EH (cell line): Measurements from ENCODE around the gene PMPCA.
A peak's percentile ranks its signal among the peaks of the same experiment; 100 is the strongest.

Experiments used
- DNase-seq: peaks from one replicate; pipeline ENCODE4 v3.0.0-alpha.2; 2015; ENCODE audit warnings: low read depth

PMPCA gene

DNA sequence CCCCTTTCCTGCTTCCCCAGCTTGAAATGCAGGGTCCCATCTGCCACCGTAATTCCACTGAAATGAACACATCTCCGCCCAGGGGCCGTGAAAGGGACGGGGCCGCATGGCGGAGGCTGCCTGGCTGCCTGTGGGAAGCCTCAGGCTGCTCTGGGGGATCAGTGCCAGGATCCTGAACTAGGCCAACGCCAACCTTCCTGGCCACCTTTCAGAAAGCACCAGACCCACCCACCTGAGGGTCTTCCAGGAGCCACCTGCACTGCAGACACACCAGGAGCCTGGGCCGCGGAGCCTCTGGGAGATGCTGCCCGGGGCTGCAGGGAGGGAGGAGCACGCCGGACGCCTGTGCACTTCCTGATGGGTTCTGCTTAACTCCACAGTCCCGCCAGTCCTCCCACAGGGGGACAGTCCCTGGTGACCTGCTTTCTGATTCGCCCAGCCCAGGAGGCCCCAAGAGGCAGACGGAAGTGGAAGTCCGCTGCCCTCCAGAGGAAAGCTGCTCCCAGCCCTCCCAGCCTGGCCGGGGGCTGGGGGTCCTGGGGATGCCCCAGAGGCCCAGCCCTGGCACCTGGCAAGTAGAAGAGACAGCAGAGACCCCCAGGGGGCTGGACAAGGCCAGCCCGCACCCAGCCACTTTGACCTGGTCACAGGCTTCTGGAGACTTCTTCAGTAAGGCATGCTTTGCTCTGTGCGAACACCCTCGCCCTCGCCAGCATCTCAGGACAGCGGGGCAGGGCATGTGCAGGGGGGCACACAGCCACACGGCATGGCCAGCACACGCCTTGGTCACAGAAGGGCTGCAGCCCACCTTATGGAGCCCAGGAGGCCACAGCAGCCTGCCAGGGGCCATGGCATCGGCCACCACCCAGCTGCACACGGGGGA, 36.9 kb upstream of the PMPCA start, which contains the start of gene CARD9:
Gene CARD9 (minus strand): TSS at position 370 of the 883 bp plus-strand sequence. CDS start 1,591 bp downstream, outside the sequence.
- DNase-seq, result peak; percentile 60

- no peak for DNase-seq
These were observed 36.3 kb upstream of the PMPCA start for GRCh38 chr9:136374183-136374575.

- DNase-seq, result no peak
These were observed 35.4 kb upstream of the PMPCA start for GRCh38 chr9:136375096-136375495.

DNA sequence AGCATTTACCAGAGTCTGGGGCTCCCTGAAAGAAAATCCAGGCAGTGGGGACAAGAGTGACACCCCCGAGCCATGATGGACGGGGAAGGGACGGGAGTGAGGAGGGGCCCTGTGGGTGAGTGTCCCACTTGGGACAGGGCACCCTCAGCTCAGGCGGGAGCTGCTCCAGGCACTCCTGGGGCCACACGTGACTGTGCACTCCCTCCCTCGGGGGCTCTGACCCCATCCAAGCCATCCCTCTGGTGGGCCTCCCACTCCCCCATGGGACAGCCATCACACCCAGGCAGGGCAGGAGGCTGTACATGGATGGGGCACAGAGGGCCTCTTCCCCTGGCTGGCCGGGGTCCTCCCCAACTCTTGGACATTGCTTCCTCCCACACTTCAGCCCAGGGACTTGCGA, 34.0 kb upstream of the PMPCA start:
- DNase-seq, result no peak

DNA sequence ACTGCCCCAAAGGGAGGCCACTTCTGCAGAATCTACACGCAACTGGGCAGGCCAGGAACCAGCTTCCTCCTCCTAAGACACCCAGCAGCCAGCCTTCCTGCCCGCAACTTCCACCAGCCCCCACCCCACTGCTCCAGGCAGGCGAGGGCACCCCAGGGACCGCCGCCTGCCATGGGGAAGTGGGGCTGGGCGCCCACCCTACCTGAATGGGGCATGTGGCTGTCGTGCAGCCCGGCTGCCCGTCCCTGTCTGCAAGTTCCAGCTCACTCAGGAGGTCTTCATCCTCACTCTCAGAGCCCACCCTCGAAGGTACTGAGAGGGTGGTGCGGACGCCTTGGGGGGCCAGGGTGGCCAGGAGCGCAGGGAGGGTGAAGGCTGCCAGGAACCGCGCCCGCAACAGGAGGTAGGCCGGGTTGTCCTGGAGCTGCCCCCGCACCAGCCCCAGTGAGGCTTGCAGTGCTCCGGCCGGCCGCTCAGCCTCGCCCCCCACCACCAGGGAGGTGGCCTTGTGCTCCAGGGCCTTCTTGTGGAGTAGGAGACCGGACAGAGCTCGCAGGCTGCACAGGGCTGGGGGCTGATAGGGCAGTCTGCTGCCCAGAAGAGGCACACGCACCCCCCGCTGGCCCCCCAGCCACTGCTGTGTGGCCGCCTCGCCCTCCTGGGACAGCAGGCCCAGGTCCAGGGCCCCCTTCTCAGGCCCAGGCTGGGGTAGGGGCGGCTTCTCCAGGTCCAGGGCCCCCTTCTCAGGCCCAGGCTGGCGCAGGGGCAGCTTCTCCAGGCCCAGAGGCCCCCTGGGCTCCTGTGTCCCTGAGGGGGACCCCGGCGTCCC, 32.9 kb upstream of the PMPCA start:
- no peak for DNase-seq

DNA sequence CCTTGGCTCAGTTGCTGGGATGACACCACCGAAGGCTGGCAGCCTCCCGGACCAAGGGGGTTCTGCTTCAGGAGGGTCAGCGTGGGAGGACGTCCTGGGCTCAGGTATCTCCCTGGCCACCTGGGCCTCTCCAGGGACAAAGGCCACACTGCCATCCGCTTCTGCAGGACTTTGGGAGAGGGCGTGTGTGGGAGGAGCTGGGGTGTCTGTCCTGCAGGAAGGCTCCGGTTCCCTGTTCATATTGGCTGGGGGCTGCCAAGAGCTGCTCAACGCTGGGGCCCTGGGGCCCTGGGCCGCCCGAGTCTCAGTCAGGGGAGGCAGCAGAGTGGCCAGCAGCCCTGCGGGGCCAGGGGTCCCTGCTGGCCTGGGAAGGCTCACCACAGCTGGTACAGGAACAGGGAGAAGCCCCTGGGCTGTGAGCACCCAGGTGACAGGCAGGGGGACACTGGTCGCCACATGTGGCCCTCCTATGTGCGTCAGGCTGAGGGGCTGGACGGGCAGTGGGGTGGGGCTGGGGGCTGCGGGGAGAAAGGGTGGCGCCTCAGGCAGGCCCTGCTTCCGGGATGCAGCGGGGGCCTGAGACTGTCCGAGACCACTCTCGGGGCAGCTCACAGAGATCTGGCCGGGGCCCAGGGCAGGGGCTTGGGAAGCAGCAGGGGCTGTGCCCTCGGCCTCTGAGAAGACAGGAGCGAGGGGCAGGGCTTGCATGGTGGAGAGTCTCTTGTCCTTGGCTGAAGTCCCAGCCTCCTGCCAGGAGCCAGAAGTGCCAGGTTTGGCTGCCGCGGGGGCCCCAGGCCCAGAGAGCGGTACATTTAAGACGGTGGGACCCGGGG, 32.1 kb upstream of the PMPCA start:
- DNase-seq, result no peak

GRCh38 chr9:136379003-136379287, 31.5 kb upstream of the PMPCA start:
- no peak for DNase-seq

DNA sequence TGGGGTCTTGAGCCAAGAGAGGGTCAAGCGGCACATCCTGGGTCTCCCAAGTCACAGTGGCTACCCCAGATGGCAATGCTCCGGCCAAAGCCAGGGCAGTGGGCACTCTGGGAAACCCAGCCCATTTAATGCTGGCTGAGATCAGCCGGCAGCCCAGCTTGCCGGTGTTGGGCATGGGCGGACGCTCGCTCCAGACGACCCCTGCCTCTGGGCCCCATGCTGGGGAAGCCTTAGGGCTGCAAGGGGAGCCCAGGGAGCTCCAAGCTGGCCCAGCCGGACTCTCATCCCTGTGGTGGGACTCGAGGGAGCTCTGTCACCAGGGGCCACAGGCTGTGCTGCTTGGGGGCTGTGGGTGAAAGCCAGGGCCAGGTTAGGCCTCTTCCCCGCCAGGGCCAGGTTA, 31.1 kb upstream of the PMPCA start:
- DNase-seq, result no peak

DNA sequence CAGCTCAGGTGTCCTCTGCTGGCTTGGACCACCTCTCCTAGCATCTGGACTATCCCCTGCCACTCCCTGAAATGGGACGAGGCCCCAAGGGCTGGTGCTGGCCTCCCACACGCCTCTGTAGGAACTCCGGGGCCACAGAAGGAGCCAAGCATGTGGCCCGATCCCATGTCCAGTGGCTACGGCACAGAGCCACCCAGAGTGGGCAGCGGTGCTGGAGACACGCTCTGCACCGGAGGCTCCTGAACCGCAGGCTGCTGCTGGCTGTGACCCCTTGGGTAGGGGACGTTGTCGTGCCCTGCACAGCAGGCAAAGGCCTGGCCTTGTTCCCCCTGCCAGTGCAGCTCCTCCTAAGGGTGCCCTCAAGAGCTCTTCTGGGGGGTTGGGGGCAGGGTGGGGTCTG, 30.6 kb upstream of the PMPCA start:
- DNase-seq, result no peak

DNA sequence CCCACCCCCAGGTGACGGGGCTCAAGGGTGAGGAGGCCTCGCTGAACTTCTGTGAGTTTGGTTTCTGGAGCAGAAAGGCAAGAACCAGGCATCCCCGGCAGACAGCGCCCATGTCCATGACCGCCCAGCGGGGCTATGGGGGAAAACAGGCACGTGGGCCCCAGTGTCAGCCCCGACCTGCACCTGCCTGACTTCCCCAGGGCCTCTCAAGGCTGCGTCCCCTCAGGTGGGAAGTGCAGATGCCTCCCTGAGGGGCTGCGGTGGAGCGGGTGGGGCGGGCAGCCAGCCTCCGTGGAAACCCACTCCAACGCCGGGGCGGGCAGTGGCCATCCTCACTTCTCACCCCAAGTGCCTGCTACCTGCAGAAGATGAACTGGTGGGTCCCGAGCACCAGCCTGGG, 30.1 kb upstream of the PMPCA start:
- DNase-seq, result no peak

DNA sequence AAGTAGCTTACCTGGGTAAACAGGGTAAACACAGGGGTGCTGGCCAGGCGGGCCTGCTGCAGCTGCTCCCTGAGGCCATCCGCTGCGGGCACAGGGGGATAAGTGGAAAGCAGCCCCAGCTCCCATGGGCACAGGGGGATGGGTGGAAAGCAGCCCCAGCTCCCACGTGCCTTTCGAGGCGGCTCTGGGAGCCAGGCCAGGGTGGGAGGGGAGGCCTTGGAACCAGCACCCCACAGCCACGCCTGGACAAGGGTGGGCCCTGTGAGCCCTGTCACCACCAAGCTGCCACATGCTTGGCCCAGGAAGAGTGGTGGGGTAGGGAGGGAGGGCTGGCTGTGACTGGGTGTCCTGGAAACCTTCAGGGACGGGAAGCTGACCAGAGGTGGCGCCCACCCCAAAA, 29.1 kb upstream of the PMPCA start:
- no peak for DNase-seq

GRCh38 chr9:136381966-136382513, 28.4 kb upstream of the PMPCA start:
- DNase-seq, result no peak

GRCh38 chr9:136383436-136383835, 27.0 kb upstream of the PMPCA start:
- DNase-seq, result no peak

GRCh38 chr9:136385015-136385414, 25.4 kb upstream of the PMPCA start:
- no peak for DNase-seq

- DNase-seq, result no peak
These were observed 24.4 kb upstream of the PMPCA start for GRCh38 chr9:136386018-136386417.

DNA sequence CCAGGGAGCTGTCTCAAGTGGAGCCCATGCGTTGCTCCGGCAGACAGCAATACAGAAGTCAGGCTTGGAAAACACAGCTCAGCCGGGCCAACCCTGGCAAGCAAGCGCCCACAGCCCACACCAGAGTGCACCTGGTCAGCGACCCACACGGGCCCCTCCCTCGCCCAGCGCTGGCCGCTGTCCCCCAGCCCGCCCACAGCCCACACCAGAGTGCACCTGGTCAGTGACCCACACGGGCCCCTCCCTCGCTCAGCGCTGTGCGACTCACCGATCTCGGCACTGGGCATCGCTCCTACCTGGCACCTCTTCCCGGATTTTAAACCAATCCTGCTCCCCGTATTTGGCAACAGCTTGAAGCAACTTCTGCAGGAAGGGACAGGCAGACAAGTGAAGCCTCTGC, 23.2 kb upstream of the PMPCA start:
- no peak for DNase-seq

- DNase-seq, result no peak
These were observed 21.1 kb upstream of the PMPCA start for GRCh38 chr9:136389396-136389795.

- DNase-seq, result no peak
These were observed 18.5 kb upstream of the PMPCA start for GRCh38 chr9:136391737-136392537.

GRCh38 chr9:136392538-136393449, 17.7 kb upstream of the PMPCA start:
- DNase-seq, result no peak

DNA sequence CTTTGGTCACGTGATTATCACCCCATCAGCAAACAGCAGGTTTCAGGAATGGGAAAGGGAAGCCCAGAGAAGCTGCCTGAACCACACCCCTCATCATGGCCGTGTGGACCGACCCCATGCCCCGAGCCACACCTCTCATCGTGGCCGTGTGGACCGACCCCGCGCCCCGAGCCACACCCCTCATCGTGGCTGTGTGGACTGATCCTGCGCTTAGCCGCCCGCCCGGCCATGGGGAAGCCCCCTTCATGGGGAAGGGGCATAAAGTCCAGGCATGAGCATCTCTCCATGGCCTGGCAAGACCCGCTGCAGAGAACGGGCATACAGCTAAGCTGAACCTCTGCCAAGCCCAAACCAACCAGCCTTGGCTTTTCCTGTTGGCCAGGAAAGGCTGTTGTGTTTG, 16.9 kb upstream of the PMPCA start:
- DNase-seq, result no peak
